ENCODE results near the gene TAGLN.

DNA sequence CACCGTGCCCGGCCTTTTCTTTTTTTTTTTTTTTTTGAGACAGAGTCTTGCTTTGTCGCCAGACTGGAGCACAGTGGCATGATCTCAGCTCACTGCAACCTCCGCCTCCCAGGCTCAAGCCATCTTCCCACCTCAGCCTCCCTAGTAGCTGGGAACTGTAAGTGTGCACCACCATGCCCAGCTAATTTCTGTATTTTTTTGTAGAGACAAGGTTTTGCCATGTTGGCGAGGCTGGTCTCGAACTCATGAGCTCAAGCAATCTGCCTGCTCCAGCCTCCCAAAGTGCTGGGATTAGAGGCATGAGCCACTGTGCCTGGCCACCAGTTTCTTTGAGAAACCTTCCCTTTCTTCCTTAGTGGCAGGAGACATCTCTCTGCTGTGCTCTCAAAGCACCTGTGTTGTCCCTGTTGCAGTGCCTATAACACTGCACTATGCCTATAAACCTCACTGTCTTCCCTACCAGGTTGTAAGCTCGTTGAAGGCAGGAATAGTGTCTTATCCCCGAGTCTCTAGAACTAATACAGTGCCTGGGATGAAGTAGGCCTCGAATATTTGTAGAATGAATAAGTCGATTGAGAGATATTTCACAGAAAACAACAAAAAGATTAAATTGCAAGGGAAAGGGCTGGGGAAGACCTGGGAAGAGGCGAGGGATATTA, 13.7 kb downstream of the TAGLN start:
- no peak for TF ChIP-seq EZH2phosphoT487 (IDR thresholded peaks at IDR 0.05; ENCODE audit: borderline replicate concordance, low read length)
- TF ChIP-seq, protein P1, sequence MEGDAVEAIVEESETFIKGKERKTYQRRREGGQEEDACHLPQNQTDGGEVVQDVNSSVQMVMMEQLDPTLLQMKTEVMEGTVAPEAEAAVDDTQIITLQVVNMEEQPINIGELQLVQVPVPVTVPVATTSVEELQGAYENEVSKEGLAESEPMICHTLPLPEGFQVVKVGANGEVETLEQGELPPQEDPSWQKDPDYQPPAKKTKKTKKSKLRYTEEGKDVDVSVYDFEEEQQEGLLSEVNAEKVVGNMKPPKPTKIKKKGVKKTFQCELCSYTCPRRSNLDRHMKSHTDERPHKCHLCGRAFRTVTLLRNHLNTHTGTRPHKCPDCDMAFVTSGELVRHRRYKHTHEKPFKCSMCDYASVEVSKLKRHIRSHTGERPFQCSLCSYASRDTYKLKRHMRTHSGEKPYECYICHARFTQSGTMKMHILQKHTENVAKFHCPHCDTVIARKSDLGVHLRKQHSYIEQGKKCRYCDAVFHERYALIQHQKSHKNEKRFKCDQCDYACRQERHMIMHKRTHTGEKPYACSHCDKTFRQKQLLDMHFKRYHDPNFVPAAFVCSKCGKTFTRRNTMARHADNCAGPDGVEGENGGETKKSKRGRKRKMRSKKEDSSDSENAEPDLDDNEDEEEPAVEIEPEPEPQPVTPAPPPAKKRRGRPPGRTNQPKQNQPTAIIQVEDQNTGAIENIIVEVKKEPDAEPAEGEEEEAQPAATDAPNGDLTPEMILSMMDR (IDR thresholded peaks at IDR 0.05; ENCODE audit: low read depth, low read length, poor library complexity, severe bottlenecking): no peak

Data from DOHH2 (cell line).